HG02973 (cell line): ENCODE data around the gene NAA35.
"Not testable (repeated sequence)": the region's sequence is repeated elsewhere in the genome, so short reads cannot be mapped to it uniquely, and the experiment has no call there.

Experiments
- ATAC-seq: cut with Tn5 transposase; IDR thresholded peaks from one replicate; pipeline ENCODE4 v1.9.1; 2021; ENCODE audit warnings: moderate library complexity; ENCODE audit not compliant: unreplicated experiment

NAA35 gene

DNA sequence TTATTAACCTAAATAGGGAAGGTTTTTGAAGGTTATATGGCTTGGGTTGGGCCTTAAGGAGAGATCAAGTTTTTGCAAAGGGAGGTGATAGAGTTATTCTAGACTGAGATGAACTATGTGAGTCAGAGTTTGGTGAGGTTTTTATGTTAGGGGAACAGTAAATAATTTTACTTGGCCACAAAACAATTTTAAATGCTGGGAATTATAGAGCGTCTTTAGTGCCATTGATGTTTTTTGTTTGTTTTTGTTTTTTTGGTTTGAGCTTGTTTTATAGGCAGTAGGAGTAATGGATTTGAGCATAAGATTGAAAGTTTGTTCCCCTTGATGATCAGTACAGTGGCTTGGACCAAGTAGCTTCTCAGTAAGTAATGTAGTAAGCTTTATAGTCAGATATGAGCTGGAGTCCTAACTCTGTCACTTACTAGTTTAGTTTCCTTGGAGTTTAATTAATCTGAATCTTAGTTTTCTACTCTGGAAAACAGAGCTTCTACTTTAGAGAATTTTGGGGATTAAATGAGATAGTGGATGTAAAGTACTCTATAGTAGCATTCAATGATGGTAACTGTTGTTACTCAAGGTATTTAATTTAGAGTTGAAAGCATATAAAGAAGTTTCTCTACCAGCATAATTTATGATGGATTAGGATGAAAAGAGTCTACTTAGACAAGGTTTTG, 2.9 kb downstream of the NAA35 start:
- ATAC-seq, result no peak

DNA sequence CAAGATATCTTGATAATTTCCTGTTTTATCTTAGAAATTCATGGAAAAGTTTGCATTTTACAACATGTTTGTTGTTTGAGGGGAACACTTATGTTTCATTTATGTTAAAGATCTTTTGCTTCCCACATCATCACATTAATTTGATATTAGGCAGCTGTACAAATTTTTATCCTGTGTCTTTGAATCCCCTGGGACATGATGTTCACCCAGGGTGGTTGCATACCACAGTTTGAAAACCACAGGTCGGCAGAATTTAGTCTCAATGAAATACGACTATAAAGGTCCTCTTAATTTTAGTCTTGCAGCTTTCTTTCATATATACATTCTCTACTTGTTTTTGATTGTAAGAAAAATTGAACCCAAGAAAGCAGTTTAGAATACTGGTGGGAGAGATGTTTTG, 3.7 kb downstream of the NAA35 start:
- no peak for ATAC-seq

DNA sequence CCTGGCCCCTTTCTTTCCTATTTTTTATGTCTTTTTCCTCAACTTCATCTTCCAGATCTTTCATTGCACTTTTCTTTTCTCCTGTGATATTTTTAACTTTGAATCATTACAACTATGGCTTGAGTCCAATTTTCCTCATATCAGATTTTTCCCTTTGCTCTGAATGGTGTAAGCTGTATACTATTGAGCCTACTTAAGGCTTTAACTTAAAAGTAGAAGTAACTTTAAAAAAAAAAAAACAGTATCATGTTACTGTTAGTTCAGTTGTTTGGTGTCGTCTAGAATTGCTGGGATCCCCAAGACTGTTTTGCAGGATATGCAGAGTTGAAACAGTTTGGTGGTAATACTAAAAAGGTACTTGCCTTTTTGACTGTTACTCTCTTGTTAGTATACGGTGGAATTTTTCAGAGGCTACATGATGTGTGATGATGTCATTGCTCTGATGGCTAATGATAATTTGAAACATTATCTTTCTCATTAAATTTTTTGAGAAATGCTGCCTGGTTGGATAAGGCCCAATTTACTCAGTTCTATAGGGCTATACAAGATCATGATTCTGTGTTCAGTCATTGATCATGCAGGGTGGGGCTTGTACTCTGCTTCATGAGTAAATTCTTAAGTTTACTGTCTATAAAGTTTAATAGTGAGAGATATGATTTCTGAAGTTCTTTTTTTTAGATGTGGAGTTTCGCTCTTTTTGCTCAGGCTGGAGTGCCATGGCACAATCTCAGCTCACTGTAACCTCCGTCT, 8.8 kb downstream of the NAA35 start:
- ATAC-seq, result no peak

DNA sequence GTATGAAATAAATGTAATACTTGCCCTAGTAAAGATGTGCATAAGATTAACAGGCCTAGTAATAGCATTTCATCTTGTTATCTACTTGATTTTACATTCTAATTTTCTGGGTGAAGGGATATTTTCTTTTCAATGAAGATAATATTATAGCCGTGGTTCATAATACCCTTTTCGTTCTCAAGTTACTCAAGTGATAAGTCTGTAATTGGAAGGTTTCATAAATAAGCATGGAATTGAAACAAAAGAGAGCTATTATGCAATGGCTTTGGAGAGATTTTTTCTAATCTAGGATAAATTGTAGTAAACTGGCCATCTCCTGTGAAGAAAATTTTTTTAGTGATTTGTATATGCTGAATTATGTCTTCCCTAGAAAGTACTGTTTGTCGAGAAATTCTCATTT, 19.0 kb downstream of the NAA35 start:
- no peak for ATAC-seq

DNA sequence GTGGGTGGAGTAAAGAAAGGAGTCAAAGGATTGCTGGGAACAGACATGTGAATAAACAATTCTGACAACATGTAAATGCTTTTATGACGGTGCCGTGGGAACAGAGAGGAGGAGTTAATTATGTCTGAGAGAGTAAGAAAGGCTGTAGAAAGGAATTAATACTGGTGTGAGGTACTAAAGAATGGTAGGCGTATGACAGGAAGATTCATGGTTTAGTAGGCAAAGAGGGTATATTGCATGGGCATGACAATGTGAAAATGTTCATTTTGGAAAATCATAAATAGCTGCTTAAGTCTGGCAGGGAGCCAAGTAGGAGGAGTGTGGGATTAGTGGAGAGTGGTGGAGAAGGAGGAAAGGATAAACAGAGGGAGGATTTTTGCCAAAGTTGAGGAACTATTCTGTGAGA, 19.7 kb downstream of the NAA35 start:
- no peak for ATAC-seq

DNA sequence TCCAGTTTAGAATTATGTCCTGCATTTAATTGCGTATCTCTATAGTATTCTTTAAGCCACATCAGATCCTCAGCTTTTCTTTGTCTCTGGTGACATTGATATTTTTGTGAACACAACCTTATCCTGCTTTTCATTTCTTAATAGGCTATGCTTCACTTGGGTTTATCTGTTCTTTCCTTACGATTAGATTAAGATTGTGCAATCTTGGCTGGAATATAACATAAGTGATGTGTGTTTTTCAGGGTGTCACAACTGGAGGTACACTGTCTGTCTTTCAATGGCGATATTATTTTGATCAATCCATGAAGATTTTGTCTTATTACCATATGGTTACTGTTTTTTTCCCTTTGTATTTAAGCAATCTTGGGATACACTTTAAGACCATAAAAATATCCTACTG, 23.6 kb downstream of the NAA35 start:
- ATAC-seq, result no peak

DNA sequence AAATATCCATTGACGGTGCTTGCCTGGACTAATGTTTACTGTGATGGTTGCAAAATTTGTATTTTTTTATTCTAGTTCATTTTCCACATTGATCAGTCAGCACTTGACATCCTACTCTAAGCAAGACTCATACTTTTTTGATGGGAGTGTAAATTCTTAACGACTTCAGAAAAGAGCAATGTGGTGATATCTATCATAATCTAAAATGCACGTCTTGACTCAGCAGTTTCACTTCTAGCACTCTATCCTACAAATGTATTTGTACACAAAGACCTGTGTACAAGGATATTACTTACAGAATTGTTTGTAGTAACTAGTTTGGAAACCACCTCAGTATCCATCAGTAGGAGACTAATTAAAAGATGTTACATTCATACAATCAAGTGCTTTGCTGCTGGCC, 24.0 kb downstream of the NAA35 start:
- no peak for ATAC-seq

DNA sequence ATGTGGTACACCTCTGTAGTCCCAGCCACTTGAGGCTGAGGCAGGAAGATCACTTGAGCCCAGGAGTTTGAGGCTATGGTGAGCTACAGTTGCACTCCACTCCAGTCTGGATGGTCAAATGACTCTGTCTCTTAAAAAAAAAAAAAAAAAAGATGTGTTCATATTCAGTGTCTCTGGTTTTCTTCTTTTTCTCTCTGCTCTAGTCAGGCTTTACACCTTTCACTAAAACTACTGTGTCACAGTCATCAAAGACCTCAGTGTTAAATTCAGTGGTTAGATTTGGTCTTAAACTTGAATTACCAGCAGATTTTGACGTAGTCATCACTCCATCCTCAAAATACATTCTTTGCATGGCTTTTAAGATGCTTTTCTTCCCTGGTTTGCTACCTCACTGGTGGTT, 28.8 kb downstream of the NAA35 start:
- no peak for ATAC-seq

DNA sequence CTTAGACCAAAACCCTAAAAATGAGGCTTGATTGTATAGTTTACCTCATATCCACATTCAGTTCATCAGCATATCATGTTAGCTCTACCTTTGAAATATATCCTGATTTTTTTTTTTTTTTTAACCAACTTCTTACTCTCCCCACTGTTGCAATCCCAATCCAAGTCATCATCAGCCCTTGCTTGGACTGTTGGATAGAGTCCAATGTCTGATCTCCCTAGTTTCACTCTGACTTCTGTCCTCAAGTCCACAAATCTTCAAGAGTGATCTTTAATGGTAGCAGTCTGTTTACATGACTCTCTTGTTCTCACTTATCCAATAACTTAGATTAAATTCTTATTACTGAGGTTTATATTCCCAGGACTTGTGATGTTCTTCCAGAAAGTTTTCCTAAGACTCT, 30.8 kb downstream of the NAA35 start:
- no peak for ATAC-seq

DNA sequence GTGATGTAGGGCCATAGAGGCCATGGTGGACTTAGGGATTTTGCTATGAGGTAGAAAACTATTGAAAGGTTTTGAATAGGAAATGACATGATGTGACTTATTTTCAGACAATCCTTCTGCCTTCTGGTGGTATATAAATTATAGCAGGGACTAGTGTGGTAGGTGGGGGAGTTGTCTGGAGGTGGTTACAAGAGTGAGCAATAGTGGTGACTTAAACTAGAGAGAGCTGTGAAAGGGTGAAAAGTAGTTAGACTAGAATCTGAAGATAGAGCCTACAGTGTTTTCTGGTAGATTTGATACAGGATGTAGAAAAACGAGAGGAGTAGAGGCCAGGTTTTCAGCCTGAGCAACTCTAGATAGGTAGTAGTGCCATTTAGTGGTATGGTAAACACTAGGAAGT, 32.3 kb downstream of the NAA35 start:
- ATAC-seq, result no peak

DNA sequence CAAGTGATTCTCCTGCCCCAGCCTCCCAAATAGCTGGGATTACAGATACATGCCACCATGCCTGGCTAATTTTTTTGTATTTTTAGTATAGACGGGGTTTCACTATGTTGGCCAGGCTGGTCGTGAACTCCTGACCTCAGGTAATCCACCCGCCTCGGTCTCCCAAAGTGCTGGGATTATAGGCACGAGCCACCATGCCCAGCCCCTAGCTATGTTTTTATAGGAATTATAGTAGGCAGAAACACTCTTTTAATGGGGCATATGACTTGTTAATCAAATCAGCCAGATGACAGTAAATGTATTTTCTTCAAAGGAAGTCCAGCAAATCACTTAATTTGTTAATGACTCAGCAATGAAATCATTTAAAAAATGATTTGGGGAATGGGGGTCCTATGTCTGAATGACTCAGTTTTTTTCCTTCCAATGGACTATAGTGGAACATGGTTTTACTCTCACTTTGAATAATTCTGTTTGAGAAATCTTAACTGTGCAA, 33.2 kb downstream of the NAA35 start:
- ATAC-seq, result not testable (repeated sequence)

DNA sequence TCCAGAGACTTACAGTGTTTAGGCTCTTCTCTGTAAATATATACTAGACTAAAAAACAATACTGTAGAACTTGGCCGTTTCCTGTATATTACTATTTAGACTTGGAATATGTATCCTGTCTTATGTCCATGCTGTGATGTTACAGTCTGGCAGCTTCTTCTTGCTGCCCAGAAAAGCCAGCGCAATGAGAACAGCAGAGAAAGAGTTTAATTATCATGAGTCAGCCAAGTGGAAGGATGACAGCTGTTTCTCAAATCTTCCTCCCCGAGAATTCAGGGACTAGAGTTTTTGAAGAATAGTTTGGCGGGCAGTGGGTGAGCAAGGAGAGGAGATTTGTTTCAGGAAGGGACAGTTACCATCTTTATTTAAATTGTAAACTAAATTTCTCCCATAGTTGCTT, 37.5 kb downstream of the NAA35 start:
- no peak for ATAC-seq

DNA sequence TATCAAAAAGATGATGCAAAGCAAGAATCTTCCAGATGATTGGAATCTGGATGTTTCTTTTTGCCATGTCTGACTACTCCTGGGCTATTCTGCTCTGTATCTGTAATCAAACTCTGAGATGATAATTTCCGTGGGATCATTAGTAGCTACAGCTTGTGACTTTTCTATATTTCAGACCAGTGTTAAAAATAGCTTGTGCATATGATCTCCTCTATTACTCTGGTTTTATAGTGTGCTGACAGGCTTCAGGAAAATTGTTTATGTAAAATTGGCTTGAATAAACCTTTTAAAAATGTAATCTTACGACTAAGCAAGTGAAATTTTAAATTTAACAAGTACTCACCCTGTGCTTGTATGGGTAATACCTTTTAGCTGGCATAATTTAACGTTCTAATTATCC, 40.4 kb downstream of the NAA35 start:
- no peak for ATAC-seq

DNA sequence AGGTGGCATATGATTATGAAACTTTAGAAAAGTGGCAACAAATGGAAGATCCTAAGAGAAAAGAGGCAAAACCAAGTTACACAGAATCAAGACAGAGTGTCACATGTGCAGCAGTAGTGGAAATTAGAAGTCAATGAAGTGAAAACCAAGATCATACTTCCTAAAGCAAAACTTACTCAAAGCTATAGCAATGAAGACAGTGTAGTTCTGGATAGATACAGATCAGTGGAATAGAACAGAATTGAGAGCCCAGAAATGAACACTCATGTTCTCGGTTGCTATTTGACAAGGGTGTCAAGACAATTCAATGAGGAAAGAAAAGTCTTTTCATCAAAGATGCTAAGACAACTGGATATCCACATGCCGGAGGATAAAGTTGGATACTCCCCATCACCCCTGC, 43.5 kb downstream of the NAA35 start:
- ATAC-seq, result no peak

DNA sequence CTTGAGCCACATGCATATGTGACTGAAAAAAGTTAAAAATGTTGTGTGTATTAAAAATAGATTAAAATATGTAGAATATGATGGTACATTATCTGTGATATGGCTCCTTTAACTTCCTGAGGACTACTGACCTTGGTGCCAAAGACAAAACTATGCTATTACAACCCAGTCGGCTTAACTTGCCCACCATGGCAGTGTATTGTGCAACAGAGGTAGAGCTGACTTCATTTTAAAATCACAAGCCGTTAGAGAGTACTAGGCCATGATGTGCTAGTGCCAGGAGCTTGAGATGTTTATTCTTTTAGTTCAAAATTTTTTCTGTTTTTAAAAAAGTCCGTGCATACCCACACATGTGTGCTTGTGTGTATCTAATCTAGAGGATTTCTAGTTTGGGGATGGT, 46.3 kb downstream of the NAA35 start:
- no peak for ATAC-seq

DNA sequence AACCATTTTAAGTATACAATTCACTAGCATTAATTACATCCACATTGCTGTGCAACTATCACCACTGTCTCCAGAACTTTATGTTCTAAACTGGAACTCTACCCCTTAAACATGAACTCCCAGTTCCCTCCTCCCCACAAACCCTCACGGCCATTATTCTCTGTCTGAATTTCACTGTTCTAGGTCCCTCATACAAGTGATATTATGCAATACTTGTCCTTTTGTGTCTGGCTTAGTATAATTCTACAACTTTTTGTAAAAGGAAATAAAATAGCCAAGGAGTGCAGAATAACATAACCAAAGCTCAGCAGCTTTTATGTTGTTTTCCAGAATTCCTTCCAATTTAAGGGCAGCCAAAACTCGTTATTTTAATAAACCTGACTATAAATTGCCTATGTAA, 53.2 kb downstream of the NAA35 start:
- no peak for ATAC-seq

DNA sequence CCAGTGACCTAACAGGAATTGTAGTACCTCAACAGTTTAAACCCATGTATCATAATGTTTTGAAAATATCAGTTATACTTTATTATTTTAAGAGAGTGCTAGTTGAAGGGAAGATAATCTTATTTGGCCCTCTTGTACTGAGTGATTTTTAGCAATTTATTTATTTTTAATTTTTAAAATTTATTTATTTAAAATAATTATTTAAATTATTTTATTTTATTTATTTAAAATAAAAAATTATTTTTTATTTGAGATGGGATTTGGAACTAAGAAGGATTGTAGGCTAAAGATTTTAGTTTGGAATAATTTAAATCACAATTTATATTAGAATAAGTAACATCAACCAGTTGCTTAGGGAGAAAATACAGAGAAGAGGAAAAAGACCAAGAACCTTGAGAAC, 54.2 kb downstream of the NAA35 start:
- no peak for ATAC-seq

DNA sequence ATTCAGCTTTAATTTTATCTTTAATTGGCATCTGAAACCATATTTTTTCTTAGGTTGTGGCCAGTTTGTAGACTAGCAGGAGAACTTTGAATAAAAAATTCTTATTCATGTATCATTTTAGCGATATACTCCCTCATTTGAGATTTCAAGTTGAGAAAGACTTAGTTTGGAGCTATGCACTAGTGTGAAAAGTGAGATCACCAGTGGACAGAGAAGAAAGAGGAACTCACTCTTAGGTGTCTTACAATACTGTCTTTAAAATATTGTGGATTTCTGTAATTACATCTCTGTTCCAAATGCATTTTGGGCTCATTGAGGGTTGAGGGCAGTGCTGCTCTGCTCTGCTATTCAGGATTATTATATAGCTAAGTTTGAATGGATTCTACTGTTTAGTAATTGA, 54.7 kb downstream of the NAA35 start:
- ATAC-seq, result no peak

DNA sequence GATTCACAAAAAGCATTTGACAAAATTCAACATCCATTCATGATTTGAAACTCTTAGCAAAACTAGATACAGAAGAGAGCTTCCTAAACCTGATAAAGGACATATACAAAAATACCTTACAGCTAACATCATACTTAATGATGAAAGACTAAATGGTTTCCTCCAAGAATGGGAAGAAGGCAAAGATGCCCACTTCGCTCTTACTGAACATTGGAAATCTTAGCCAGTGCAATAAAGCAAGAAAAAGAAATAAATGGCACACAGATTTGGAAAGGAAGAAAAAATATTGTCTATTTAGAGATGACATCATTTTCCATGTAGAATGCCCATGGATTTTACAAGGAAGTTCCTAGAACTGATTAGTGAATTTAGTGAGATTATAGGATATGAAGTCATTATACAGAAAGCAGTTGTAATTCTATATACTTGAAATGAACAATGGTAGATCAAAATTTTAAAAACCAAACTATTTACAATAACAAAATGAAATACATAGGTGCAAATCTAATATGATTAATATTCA, 64.4 kb downstream of the NAA35 start:
- ATAC-seq, result no peak

DNA sequence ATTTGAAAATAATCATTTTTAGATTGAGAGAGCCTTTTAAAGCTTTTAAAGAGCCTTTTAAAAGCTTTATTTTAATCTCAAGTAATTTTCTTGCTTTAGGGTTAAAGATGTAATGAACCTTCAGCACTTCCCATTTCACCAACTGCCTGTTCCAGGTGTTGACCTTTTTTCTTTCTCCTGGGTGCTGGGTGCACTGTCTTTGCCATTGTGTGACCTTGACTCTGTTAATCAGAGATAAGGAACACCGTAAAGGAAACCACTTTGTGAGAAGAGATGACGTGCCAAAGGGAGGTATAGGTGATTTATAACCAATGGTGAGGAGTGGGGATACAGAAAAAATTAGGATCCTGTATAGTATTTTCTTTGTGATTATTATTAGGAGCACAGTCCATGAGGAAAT, 68.2 kb downstream of the NAA35 start:
- no peak for ATAC-seq

DNA sequence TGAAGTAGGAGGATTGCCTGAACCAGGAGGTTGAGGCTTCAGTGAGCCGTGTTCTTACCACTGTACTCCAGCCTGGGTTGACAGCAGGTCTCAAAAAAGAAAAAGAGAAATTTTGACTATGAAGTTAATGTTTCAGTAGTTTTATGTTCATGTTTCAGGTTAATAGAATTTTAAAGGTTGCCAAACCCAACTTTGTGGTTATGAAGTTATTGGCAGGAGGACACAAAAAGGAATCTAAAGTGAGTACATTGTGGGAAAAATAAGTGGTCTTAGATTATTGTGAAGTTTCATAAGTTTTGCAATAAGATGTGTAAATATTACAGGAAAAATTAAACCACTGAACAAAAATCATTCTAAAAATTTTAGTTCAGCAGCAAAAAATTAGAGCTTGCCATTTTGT, 79.8 kb downstream of the NAA35 start:
- ATAC-seq, result no peak

DNA sequence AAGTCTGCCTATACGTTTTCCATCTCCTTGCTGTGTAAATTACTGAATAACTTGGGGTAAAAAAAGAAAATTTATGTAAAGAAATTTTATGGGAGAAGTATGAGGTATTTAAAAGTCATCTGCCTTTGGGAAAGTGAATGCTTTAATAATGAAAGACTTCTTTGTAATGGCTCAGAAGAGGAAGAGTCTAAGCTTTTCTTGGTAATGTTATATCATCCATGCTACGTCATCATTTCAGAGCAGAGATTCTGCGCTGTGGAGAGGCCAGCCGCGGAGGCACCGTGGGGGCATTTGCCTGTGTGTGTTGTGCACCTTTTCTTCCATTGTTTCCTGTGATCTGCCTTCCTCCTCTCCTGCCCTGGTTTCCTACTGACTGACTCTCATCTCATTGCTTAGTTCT, 80.2 kb downstream of the NAA35 start:
- ATAC-seq, result no peak
